SK-N-SH (cell line): Measurements from ENCODE around the gene NKX6-2. TPM values are rescaled to one million over a fixed set of nuclear protein-coding genes. Genes with fewer than 3 reads are reported as not detected.

Experiments
- CTCF ChIA-PET: fragments of 300-600, 350-600 bp; formaldehyde crosslinking; extraction: SDS; loops from one replicate; lab custom pipeline; 2021; lab: Yijun Ruan, JAX
- POLR2A ChIA-PET: fragments of 350-600 bp; sonication (Branson Sonifier 250); formaldehyde crosslinking; extraction: SDS; loops from one replicate; lab custom pipeline; 2020; ENCODE audit warnings: antibody characterized with exemption, inconsistent platforms; lab: Yijun Ruan, JAX
- DNase-seq: peaks from one replicate; pipeline ENCODE4 v3.0.0; 2012
- H2AFZ ChIP-seq: fragments of 200-600 bp; sonication (generic); 2 replicates; pipeline ENCODE4 v1.8.1; 2016; ENCODE audit warnings: antibody characterized with exemption, mild to moderate bottlenecking, low read depth
- H3F3A ChIP-seq: fragments of 200-600 bp; sonication (generic); replicated peaks from 2 replicates; pipeline ENCODE3; 2016; ENCODE audit warnings: antibody characterized with exemption, mild to moderate bottlenecking; ENCODE audit not compliant: insufficient read depth
- H3K27ac ChIP-seq, 2 experiments: fragments of 200-500 bp in 1 of 2; fragments of 200-600 bp in 1 of 2; sonication (Bioruptor generic) in 1 of 2; sonication (generic), shearing (Covaris generic) in 1 of 2; 2 replicates each; pipeline versions ENCODE4 v1.5.1 to v1.6.1; 2014 to 2016; ENCODE audit warnings: low read depth in 2 of 2, inconsistent platforms in 1 of 2, low read length in 1 of 2, mild to moderate bottlenecking in 1 of 2, mixed read lengths in 1 of 2
- H3K27me3 ChIP-seq: fragments of 200-600 bp; sonication (generic), shearing (Covaris generic); 2 replicates; pipeline ENCODE4 v1.6.1; 2016; ENCODE audit warnings: mixed run types; ENCODE audit not compliant: insufficient read depth
- H3K36me3 ChIP-seq, 2 experiments: fragments of 200-500 bp in 1 of 2; fragments of 200-600 bp in 1 of 2; sonication (Bioruptor generic) in 1 of 2; sonication (generic) in 1 of 2; replicated peaks in 1 of 2; 2 replicates each; pipeline versions ENCODE3 to v1.5.1; 2014 to 2016; ENCODE audit warnings: low read length in 1 of 2, mild to moderate bottlenecking in 1 of 2; ENCODE audit not compliant: insufficient read depth in 2 of 2, control insufficient read depth in 1 of 2
- H3K4me1 ChIP-seq, 2 experiments: fragments of 200-500 bp in 1 of 2; fragments of 200-600 bp in 1 of 2; sonication (Bioruptor generic) in 1 of 2; sonication (generic), shearing (Covaris generic) in 1 of 2; 2 replicates each; pipeline versions ENCODE4 v1.5.1 to v1.6.1; 2014 to 2016; ENCODE audit warnings: low read depth in 1 of 2, low read length in 1 of 2, mixed run types in 1 of 2; ENCODE audit not compliant: insufficient read depth in 2 of 2, control insufficient read depth in 1 of 2
- H3K4me2 ChIP-seq: fragments of 200-600 bp; sonication (generic), shearing (Covaris generic); 2 replicates; pipeline ENCODE4 v1.6.1; 2017; ENCODE audit warnings: mixed run types
- H3K4me3 ChIP-seq, 2 experiments: fragments of 200-500 bp in 1 of 2; fragments of 200-600 bp in 1 of 2; sonication (Bioruptor generic) in 1 of 2; sonication (generic), shearing (Covaris generic) in 1 of 2; 2 replicates each; pipeline versions ENCODE4 v1.5.1 to v1.8.1; 2014 to 2016; ENCODE audit warnings: low read depth in 2 of 2, inconsistent platforms in 1 of 2, low read length in 1 of 2, mild to moderate bottlenecking in 1 of 2, mixed read lengths in 1 of 2, moderate library complexity in 1 of 2
- H3K79me2 ChIP-seq: fragments of 200-600 bp; sonication (generic); 2 replicates; pipeline ENCODE4 v1.8.1; 2017; ENCODE audit warnings: mild to moderate bottlenecking; ENCODE audit not compliant: insufficient read depth
- H3K9ac ChIP-seq: fragments of 200-600 bp; sonication (generic); 2 replicates; pipeline ENCODE4 v1.6.1; 2017; ENCODE audit warnings: mixed run types
- H3K9me2 ChIP-seq: fragments of 200-600 bp; sonication (generic); 2 replicates; pipeline ENCODE4 v1.6.1; 2017; ENCODE audit warnings: mixed run types
- H3K9me3 ChIP-seq: fragments of 200-600 bp; sonication (generic); 2 replicates; pipeline ENCODE4 v1.6.1; 2017; ENCODE audit warnings: mixed run types, mild to moderate bottlenecking, moderate library complexity
- H4K20me1 ChIP-seq: fragments of 200-600 bp; sonication (generic); 2 replicates; pipeline ENCODE4 v1.6.1; 2017; ENCODE audit warnings: mild to moderate bottlenecking, mixed run types; ENCODE audit not compliant: insufficient read depth
- CTCF ChIP-seq: fragments of 200-600 bp; sonication (generic); IDR thresholded peaks from 2 replicates; pipeline ENCODE4 v1.6.1; 2017; ENCODE audit warnings: antibody characterized with exemption, mild to moderate bottlenecking, moderate library complexity
- ELF1 ChIP-seq: IDR thresholded peaks from 2 replicates; pipeline ENCODE4 v1.4.0; 2012
- GATA2 ChIP-seq: sonication (generic); formaldehyde crosslinking; IDR thresholded peaks from 2 replicates; pipeline ENCODE4 v1.5.0; 2020; ENCODE audit warnings: mild to moderate bottlenecking, missing genetic modification reagents
- MAX ChIP-seq: IDR thresholded peaks from 2 replicates; pipeline ENCODE4 v1.4.0; 2012; ENCODE audit warnings: low read depth
- MXI1 ChIP-seq: IDR thresholded peaks from 2 replicates; pipeline ENCODE4 v1.6.1; 2012; ENCODE audit warnings: mild to moderate bottlenecking, low read depth, low read length, improper control_type of control experiment
- NFIC ChIP-seq: IDR thresholded peaks from 2 replicates; pipeline ENCODE4 v1.4.0; 2012; ENCODE audit warnings: borderline replicate concordance
- PBX3 ChIP-seq: IDR thresholded peaks from 2 replicates; pipeline ENCODE4; 2012
- SIN3A ChIP-seq: IDR thresholded peaks from 2 replicates; pipeline ENCODE4 v1.6.1; 2012; ENCODE audit warnings: low read depth, mild to moderate bottlenecking, low read length, moderate library complexity, borderline replicate concordance
- TAF1 ChIP-seq: IDR thresholded peaks from 2 replicates; pipeline ENCODE4 v1.6.1; 2012; ENCODE audit warnings: low read depth, mild to moderate bottlenecking, low read length, moderate library complexity, borderline replicate concordance
- USF1 ChIP-seq: IDR thresholded peaks from 2 replicates; pipeline ENCODE4 v1.4.0; 2012; ENCODE audit warnings: low read depth, borderline replicate concordance
- USF2 ChIP-seq: fragments of 150-350 bp; IDR thresholded peaks from 2 replicates; pipeline ENCODE4 v1.6.1; 2017; ENCODE audit warnings: antibody characterized with exemption, low read length, low read depth, borderline replicate concordance
- YY1 ChIP-seq: IDR thresholded peaks from 2 replicates; pipeline ENCODE4 v1.4.0; 2012; ENCODE audit warnings: low read depth, mild to moderate bottlenecking
- WGBS: methylation state at CpG from one replicate; pipeline ENCODE4 v1.1.6; 2017; ENCODE audit warnings: low lambda C conversion rate; 5-methylcytosine and 5-hydroxymethylcytosine counted together
- polyA plus RNA-seq, 3 experiments: library from polyadenylated mRNA; depleted of rRNA; stranded (reverse); fragments of >200 nt; gene quantifications; 2 replicates each; pipeline ENCODE4 v1.2.3, GENCODE V29; 2012

NKX6-2 gene
- polyA plus RNA-seq, 1 of the 3 experiments (the other 2 are of a cell fraction), result not detected

- Histone ChIP-seq H3F3A (no peaks in the 10 kb centered on the region), H3K79me2 (no peaks in the 10 kb centered on the region), H3K9me3 (no peaks in the 10 kb centered on the region), H3K4me3 (no peak overlapping the region), H3K27me3 (no peaks in the 10 kb centered on the region), H4K20me1 (no peaks in the 10 kb centered on the region), H3K9ac (no peak overlapping the region), H3K36me3 (no peaks in the 10 kb centered on the region), H3K4me2 (no peak overlapping the region), H3K4me1 (no peaks in the 10 kb centered on the region), H3K9me2 (no peaks in the 10 kb centered on the region), H3K27ac (no peak overlapping the region), H2AFZ (no peak overlapping the region)
- ChIA-PET CTCF (interaction anchor here (0.9 to 2.3 kb wide), 3 partner anchors 13 to 94 kb away, joined by 3 to 7 read pairs (median 5); no protein-coding TSS in a partner anchor), POLR2A (no interaction called here)
- TF ChIP-seq TAF1, result no peak
- TF ChIP-seq CTCF, result no peak
- no peak for TF ChIP-seq NFIC
- TF ChIP-seq PBX3, result no peak
- TF ChIP-seq USF2, result no peak
- no peak for TF ChIP-seq YY1
- no peak for TF ChIP-seq MAX
- no peak for TF ChIP-seq SIN3A
- no peak for TF ChIP-seq ELF1
- TF ChIP-seq MXI1, result no peak
- no peak for TF ChIP-seq GATA2 (CRISPR knock-in tag)
- no peak for TF ChIP-seq USF1
- 94% methylated on average over 26 of the region's 36 CpGs for WGBS
- no peak for DNase-seq
Observed at GRCh38 chr10:132748545-132749370, 37.2 kb downstream of the NKX6-2 start.
